Smooth muscle cell (in vitro differentiated cells): Measurements from ENCODE around the gene TDRD9. TPM values are rescaled to one million over a fixed set of nuclear protein-coding genes. Genes with fewer than 3 reads are reported as not detected.

Experiments used
- DNase-seq: peaks from one replicate; lab custom pipeline; 2025; ENCODE audit not compliant: unreplicated experiment; lab: John Stamatoyannopoulos, UW
- H2AFZ ChIP-seq: fragments of 200-600 bp; sonication (generic); 2 replicates; pipeline ENCODE4 v1.6.0; 2016; ENCODE audit warnings: antibody characterized with exemption, low read depth, mild to moderate bottlenecking
- H3F3A ChIP-seq: fragments of 200-600 bp; sonication (generic); 2 replicates; pipeline ENCODE4 v1.6.0; 2017; ENCODE audit warnings: antibody characterized with exemption, low read depth
- H3K27ac ChIP-seq: fragments of 200-600 bp; sonication (generic); 2 replicates; pipeline ENCODE4 v1.5.1; 2016; ENCODE audit warnings: low read depth, mild to moderate bottlenecking
- H3K27me3 ChIP-seq: fragments of 200-600 bp; sonication (generic); 2 replicates; pipeline ENCODE4 v1.6.1; 2016; ENCODE audit warnings: low read depth, mild to moderate bottlenecking
- H3K36me3 ChIP-seq: fragments of 200-600 bp; sonication (generic); 2 replicates; pipeline ENCODE4 v1.5.1; 2016; ENCODE audit warnings: low read depth
- H3K4me1 ChIP-seq: fragments of 200-600 bp; sonication (generic); 2 replicates; pipeline ENCODE4 v1.5.1; 2016; ENCODE audit warnings: low read depth
- H3K4me2 ChIP-seq: fragments of 200-600 bp; sonication (generic); 2 replicates; pipeline ENCODE4 v1.6.0; 2016; ENCODE audit warnings: mild to moderate bottlenecking
- H3K4me3 ChIP-seq: fragments of 200-600 bp; sonication (generic); 2 replicates; pipeline ENCODE4 v1.5.1; 2016; ENCODE audit warnings: mild to moderate bottlenecking
- H3K79me2 ChIP-seq: fragments of 200-600 bp; sonication (generic); 2 replicates; pipeline ENCODE4 v1.6.0; 2016; ENCODE audit warnings: low read depth, mild to moderate bottlenecking
- H3K9ac ChIP-seq: fragments of 200-600 bp; sonication (generic); 2 replicates; pipeline ENCODE4 v1.6.0; 2016; ENCODE audit warnings: low read depth
- H3K9me3 ChIP-seq: fragments of 200-600 bp; sonication (generic); replicated peaks from 2 replicates; pipeline ENCODE4 v1.5.1; 2016; ENCODE audit warnings: low read depth
- H4K20me1 ChIP-seq: fragments of 200-600 bp; sonication (generic); 2 replicates; pipeline ENCODE4 v1.6.0; 2016; ENCODE audit warnings: low read depth
- CTCF ChIP-seq: fragments of 200-600 bp; sonication (generic); IDR thresholded peaks from 2 replicates; pipeline ENCODE4 v1.5.1; 2017; ENCODE audit warnings: borderline replicate concordance, mild to moderate bottlenecking, antibody characterized with exemption; ENCODE audit not compliant: insufficient read depth, poor library complexity, severe bottlenecking
- WGBS: methylation state at CpG from one replicate; pipeline ENCODE4 v1.1.7; 2016; ENCODE audit warnings: low lambda C conversion rate; 5-methylcytosine and 5-hydroxymethylcytosine counted together
- polyA plus RNA-seq: library from polyadenylated mRNA; unstranded; fragments of >200 nt; fragmentation: Nextera tagmentation; extraction: Ambion mirVana; gene quantifications from 2 replicates; pipeline ENCODE4 v1.2.1, GENCODE V29; 2016
- total RNA-seq: library from RNA; depleted of rRNA; stranded (reverse); fragments of >200 nt; gene quantifications from 2 replicates; pipeline ENCODE4 v1.2.3, GENCODE V29; 2014

Gene TDRD9
- total and polyA plus RNA-seq, 2 experiments from 2014 or later, result 1.0 TPM; not detected in 1

GRCh38 chr14:104090071-104090748 lies 162.0 kb downstream of the TDRD9 start:
- Histone ChIP-seq H3K4me1 (no peaks in the 10 kb centered on the region), H3K9ac (no peak overlapping the region), H3K79me2 (no peaks in the 10 kb centered on the region), H3K4me2 (no peak overlapping the region), H3K27me3 (no peaks in the 10 kb centered on the region), H3K27ac (no peak overlapping the region), H3F3A (no peaks in the 10 kb centered on the region), H3K9me3 (no peaks in the 10 kb centered on the region), H3K36me3 (no peaks in the 10 kb centered on the region), H4K20me1 (no peaks in the 10 kb centered on the region), H3K4me3 (no peak overlapping the region), H2AFZ (no peak overlapping the region)
- WGBS, result 94% methylated on average over 20 of the region's 20 CpGs
- DNase-seq, result no peak
- TF ChIP-seq CTCF, result no peak

- 80% methylated on average over 26 of the region's 26 CpGs for WGBS
- no peak overlapping the region for H3K27ac ChIP-seq
- no peaks in the 10 kb centered on the region for H4K20me1 ChIP-seq
- TF ChIP-seq CTCF, result no peak
- no peaks in the 10 kb centered on the region for H3F3A ChIP-seq
- no peaks in the 10 kb centered on the region for H3K36me3 ChIP-seq
- H3K9ac ChIP-seq, result no peak overlapping the region
- H3K27me3 ChIP-seq, result no peaks in the 10 kb centered on the region
- H3K9me3 ChIP-seq, result no peaks in the 10 kb centered on the region
- H2AFZ ChIP-seq, result no peak overlapping the region
- DNase-seq, result no peak
- no peak overlapping the region for H3K4me2 ChIP-seq
- H3K79me2 ChIP-seq, result no peaks in the 10 kb centered on the region
- no peaks in the 10 kb centered on the region for H3K4me1 ChIP-seq
- H3K4me3 ChIP-seq, result no peak overlapping the region
Observed at GRCh38 chr14:104091061-104091926, 163.0 kb downstream of the TDRD9 start.

- DNase-seq, result no peak
- Histone ChIP-seq H3K4me3 (no peak overlapping the region), H3K27ac (no peak overlapping the region), H3K79me2 (no peaks in the 10 kb centered on the region), H2AFZ (no peak overlapping the region), H3K27me3 (no peaks in the 10 kb centered on the region), H3F3A (no peaks in the 10 kb centered on the region), H3K4me2 (no peak overlapping the region), H3K36me3 (no peaks in the 10 kb centered on the region), H3K9me3 (no peaks in the 10 kb centered on the region), H3K9ac (no peak overlapping the region), H4K20me1 (no peaks in the 10 kb centered on the region), H3K4me1 (no peaks in the 10 kb centered on the region)
- 93% methylated on average over 20 of the region's 23 CpGs for WGBS
- TF ChIP-seq CTCF, result no peak
Observed at GRCh38 chr14:104091927-104092771, 163.9 kb downstream of the TDRD9 start.
